GM23248 (cell line): ENCODE measurements around the gene NKAIN2.

Source experiments
- EZH2 ChIP-seq: fragments of 200-600 bp; sonication (generic); IDR thresholded peaks from 2 replicates; pipeline ENCODE4 v1.6.1; 2018; ENCODE audit warnings: antibody characterized with exemption, mild to moderate bottlenecking; ENCODE audit not compliant: insufficient read depth, poor library complexity, severe bottlenecking
- EZH2phosphoT487 ChIP-seq: fragments of 200-600 bp; sonication (generic); IDR thresholded peaks from 2 replicates; pipeline ENCODE4 v1.6.1; 2018; ENCODE audit warnings: antibody characterized with exemption, moderate library complexity, mild to moderate bottlenecking, low read depth; ENCODE audit not compliant: insufficient read depth

DNA sequence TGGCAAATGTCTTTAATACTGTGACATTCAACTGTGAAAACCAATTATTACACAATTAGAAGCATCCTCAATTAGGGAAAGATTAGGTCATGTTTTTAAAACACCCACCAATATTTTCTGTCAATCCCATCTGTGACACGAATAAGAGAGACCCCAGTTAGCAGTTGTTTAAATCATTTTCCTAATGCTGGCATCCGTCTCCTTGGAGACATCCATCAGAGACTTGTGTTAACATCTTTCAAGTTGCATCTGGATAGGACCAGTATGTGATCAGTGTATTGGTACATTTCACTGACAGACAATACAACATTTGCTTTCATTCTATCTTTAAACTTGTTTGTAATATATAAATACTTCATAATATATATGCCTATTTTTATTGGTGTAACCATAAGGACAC is 737.9 kb downstream of the NKAIN2 start:
- TF ChIP-seq EZH2phosphoT487 (no peak), EZH2 (no peak)
